ENCODE data around the gene COTL1. TPM values are rescaled to one million over a fixed set of nuclear protein-coding genes. Genes with fewer than 3 reads are reported as not detected.

The COTL1 gene
- total RNA-seq, 1 experiment from 2014 or later: 102 TPM

DNA sequence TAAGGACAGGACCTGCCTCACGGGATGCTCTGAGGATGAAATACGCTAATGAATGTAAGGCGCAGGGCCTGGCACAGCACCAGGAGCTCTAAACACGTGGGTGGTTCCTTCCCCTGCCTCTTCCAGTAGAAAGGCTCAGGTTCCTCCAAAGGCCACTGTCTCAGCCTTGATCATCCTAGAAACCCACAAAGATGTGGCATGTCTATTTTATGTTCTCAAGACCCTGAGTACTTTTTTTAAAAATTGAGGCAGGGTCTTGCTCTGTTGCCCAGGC is 96.4 kb downstream of the COTL1 start:
- POLR2A ChIA-PET: no interaction called here
- no peak for DNase-seq (ENCODE audit: low spot score)
- CTCF ChIA-PET: interaction anchor here (1.4 to 4.3 kb wide), 3 partner anchors 11 to 205 kb away, joined by 3 to 20 read pairs (median 18); no protein-coding TSS in a partner anchor
- ATAC-seq: no peak
- H3K9me3 Mint-ChIP-seq: peaks cover 8% of the 10 kb centered on the region; the same call in 1 of the 2 replicates
- peaks cover 19% of the 10 kb centered on the region for H3K4me1 Mint-ChIP-seq
- no peak for TF ChIP-seq MYBL2 (CRISPR knock-in tag; IDR thresholded peaks at IDR 0.05)
- TF ChIP-seq, protein P1, sequence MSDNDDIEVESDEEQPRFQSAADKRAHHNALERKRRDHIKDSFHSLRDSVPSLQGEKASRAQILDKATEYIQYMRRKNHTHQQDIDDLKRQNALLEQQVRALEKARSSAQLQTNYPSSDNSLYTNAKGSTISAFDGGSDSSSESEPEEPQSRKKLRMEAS (CRISPR knock-in tag; IDR thresholded peaks at IDR 0.05): no peak
- TF ChIP-seq FOXK1 (CRISPR knock-in tag; IDR thresholded peaks at IDR 0.05): no peak
- TF ChIP-seq ZNF121 (CRISPR knock-in tag; IDR thresholded peaks at IDR 0.05): no peak
- TF ChIP-seq, protein P2, sequence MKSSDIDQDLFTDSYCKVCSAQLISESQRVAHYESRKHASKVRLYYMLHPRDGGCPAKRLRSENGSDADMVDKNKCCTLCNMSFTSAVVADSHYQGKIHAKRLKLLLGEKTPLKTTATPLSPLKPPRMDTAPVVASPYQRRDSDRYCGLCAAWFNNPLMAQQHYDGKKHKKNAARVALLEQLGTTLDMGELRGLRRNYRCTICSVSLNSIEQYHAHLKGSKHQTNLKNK (CRISPR knock-in tag; IDR thresholded peaks at IDR 0.05): no peak
- TF ChIP-seq, protein P3, sequence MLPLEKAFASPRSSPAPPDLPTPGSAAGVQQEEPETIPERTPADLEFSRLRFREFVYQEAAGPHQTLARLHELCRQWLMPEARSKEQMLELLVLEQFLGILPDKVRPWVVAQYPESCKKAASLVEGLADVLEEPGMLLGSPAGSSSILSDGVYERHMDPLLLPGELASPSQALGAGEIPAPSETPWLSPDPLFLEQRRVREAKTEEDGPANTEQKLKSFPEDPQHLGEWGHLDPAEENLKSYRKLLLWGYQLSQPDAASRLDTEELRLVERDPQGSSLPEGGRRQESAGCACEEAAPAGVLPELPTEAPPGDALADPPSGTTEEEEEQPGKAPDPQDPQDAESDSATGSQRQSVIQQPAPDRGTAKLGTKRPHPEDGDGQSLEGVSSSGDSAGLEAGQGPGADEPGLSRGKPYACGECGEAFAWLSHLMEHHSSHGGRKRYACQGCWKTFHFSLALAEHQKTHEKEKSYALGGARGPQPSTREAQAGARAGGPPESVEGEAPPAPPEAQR (CRISPR knock-in tag; IDR thresholded peaks at IDR 0.05): no peak
- TF ChIP-seq ZNF138 (CRISPR knock-in tag; conservative IDR thresholded peaks at IDR 0.05): no peak
- TF ChIP-seq, protein P4, sequence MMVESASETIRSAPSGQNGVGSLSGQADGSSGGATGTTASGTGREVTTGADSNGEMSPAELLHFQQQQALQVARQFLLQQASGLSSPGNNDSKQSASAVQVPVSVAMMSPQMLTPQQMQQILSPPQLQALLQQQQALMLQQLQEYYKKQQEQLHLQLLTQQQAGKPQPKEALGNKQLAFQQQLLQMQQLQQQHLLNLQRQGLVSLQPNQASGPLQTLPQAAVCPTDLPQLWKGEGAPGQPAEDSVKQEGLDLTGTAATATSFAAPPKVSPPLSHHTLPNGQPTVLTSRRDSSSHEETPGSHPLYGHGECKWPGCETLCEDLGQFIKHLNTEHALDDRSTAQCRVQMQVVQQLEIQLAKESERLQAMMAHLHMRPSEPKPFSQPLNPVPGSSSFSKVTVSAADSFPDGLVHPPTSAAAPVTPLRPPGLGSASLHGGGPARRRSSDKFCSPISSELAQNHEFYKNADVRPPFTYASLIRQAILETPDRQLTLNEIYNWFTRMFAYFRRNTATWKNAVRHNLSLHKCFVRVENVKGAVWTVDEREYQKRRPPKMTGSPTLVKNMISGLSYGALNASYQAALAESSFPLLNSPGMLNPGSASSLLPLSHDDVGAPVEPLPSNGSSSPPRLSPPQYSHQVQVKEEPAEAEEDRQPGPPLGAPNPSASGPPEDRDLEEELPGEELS (CRISPR knock-in tag; IDR thresholded peaks at IDR 0.05): no peak
- no peak for TF ChIP-seq NR1H2 (CRISPR knock-in tag; IDR thresholded peaks at IDR 0.05)
- no peak for TF ChIP-seq SOX15 (CRISPR knock-in tag; IDR thresholded peaks at IDR 0.05)
- TF ChIP-seq, protein P5, sequence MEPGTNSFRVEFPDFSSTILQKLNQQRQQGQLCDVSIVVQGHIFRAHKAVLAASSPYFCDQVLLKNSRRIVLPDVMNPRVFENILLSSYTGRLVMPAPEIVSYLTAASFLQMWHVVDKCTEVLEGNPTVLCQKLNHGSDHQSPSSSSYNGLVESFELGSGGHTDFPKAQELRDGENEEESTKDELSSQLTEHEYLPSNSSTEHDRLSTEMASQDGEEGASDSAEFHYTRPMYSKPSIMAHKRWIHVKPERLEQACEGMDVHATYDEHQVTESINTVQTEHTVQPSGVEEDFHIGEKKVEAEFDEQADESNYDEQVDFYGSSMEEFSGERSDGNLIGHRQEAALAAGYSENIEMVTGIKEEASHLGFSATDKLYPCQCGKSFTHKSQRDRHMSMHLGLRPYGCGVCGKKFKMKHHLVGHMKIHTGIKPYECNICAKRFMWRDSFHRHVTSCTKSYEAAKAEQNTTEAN (CRISPR knock-in tag; IDR thresholded peaks at IDR 0.05): no peak
- no peak for TF ChIP-seq ZNF232 (CRISPR knock-in tag; IDR thresholded peaks at IDR 0.05)
- TF ChIP-seq, protein P6, sequence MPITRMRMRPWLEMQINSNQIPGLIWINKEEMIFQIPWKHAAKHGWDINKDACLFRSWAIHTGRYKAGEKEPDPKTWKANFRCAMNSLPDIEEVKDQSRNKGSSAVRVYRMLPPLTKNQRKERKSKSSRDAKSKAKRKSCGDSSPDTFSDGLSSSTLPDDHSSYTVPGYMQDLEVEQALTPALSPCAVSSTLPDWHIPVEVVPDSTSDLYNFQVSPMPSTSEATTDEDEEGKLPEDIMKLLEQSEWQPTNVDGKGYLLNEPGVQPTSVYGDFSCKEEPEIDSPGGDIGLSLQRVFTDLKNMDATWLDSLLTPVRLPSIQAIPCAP (CRISPR knock-in tag; IDR thresholded peaks at IDR 0.05): no peak
- TF ChIP-seq RELA (CRISPR knock-in tag; IDR thresholded peaks at IDR 0.05; ENCODE audit: borderline replicate concordance): no peak
- no peak for TF ChIP-seq EMX1 (CRISPR knock-in tag; IDR thresholded peaks at IDR 0.05)
- TF ChIP-seq, protein P7, sequence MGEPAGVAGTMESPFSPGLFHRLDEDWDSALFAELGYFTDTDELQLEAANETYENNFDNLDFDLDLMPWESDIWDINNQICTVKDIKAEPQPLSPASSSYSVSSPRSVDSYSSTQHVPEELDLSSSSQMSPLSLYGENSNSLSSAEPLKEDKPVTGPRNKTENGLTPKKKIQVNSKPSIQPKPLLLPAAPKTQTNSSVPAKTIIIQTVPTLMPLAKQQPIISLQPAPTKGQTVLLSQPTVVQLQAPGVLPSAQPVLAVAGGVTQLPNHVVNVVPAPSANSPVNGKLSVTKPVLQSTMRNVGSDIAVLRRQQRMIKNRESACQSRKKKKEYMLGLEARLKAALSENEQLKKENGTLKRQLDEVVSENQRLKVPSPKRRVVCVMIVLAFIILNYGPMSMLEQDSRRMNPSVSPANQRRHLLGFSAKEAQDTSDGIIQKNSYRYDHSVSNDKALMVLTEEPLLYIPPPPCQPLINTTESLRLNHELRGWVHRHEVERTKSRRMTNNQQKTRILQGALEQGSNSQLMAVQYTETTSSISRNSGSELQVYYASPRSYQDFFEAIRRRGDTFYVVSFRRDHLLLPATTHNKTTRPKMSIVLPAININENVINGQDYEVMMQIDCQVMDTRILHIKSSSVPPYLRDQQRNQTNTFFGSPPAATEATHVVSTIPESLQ (CRISPR knock-in tag; IDR thresholded peaks at IDR 0.05): no peak
- TF ChIP-seq, protein P8, sequence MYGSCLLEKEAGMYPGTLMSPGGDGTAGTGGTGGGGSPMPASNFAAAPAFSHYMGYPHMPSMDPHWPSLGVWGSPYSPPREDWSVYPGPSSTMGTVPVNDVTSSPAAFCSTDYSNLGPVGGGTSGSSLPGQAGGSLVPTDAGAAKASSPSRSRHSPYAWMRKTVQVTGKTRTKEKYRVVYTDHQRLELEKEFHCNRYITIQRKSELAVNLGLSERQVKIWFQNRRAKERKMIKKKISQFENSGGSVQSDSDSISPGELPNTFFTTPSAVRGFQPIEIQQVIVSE (CRISPR knock-in tag; IDR thresholded peaks at IDR 0.05; ENCODE audit: borderline replicate concordance): no peak
- TF ChIP-seq, protein P9, sequence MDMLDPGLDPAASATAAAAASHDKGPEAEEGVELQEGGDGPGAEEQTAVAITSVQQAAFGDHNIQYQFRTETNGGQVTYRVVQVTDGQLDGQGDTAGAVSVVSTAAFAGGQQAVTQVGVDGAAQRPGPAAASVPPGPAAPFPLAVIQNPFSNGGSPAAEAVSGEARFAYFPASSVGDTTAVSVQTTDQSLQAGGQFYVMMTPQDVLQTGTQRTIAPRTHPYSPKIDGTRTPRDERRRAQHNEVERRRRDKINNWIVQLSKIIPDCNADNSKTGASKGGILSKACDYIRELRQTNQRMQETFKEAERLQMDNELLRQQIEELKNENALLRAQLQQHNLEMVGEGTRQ (CRISPR knock-in tag; IDR thresholded peaks at IDR 0.05): no peak
- TF ChIP-seq ELF4 (CRISPR knock-in tag; IDR thresholded peaks at IDR 0.05; ENCODE audit: low read depth): no peak
- H3K4me3 Mint-ChIP-seq: no peak overlapping the region
- H3K27me3 Mint-ChIP-seq (ENCODE audit: low read depth): peaks cover 1% of the 10 kb centered on the region
- no peak overlapping the region for H3K27ac Mint-ChIP-seq
- H3K36me3 Mint-ChIP-seq: no peaks in the 10 kb centered on the region

Measured in WTC11 (cell line).